Activated CD4-positive, CD25-positive, alpha-beta regulatory T cell (primary cell): Measurements from ENCODE around the gene NRN1.
"Not testable (repeated sequence)": the region's sequence is repeated elsewhere in the genome, so short reads cannot be mapped to it uniquely, and the experiment has no call there.

ENCODE experiments used
- DNase-seq, 4 experiments: peaks; one replicate each; lab custom pipeline; 2025; lab: John Stamatoyannopoulos, UW

Gene NRN1

GRCh38 chr6:6006428-6007365 lies at the start of gene NRN1:
TSS of gene NRN1 (minus strand) at chr6:6006925. CDS start at chr6:6006749, 176 bp downstream.
- DNase-seq: no peak

- DNase-seq: no peak
Measured at GRCh38 chr6:6052216-6052615, 45.5 kb upstream of the NRN1 start.

GRCh38 chr6:6046716-6047115 lies 40.0 kb upstream of the NRN1 start:
- no peak for DNase-seq

- no peak for DNase-seq
Measured at GRCh38 chr6:6039946-6040509, 33.3 kb upstream of the NRN1 start.

GRCh38 chr6:6037179-6037578 lies 30.5 kb upstream of the NRN1 start:
- no peak for DNase-seq

- DNase-seq: no peak
Measured at GRCh38 chr6:6033858-6034257, 27.1 kb upstream of the NRN1 start.

GRCh38 chr6:6026513-6027205 lies 19.9 kb upstream of the NRN1 start:
- DNase-seq: no peak

GRCh38 chr6:6025736-6026135 lies 19.0 kb upstream of the NRN1 start:
- DNase-seq: no peak

- DNase-seq: no peak
Measured at GRCh38 chr6:6024220-6024619, 17.5 kb upstream of the NRN1 start.

GRCh38 chr6:6022841-6023240 lies 16.1 kb upstream of the NRN1 start:
- not testable (repeated sequence) for DNase-seq

GRCh38 chr6:6008648-6009421 lies 2.1 kb upstream of the NRN1 start:
- no peak for DNase-seq

- DNase-seq: no peak
Measured at GRCh38 chr6:6008089-6008647, 1.4 kb upstream of the NRN1 start.

- no peak for DNase-seq
Measured at GRCh38 chr6:6007366-6008088, 802 bp upstream of the NRN1 start.

GRCh38 chr6:6006006-6006427 lies 708 bp downstream of the NRN1 start:
- DNase-seq: no peak

- DNase-seq: no peak
Measured at GRCh38 chr6:6005051-6006005, 1.4 kb downstream of the NRN1 start.

- DNase-seq: no peak
Measured at GRCh38 chr6:6004390-6004995, 2.2 kb downstream of the NRN1 start.

- DNase-seq: no peak
Measured at GRCh38 chr6:6003621-6004366, 2.9 kb downstream of the NRN1 start.

GRCh38 chr6:6002848-6003620 lies 3.7 kb downstream of the NRN1 start:
- no peak for DNase-seq
